ENCODE measurements around the gene SYNE1. TPM values are rescaled to one million over a fixed set of nuclear protein-coding genes. Genes with fewer than 3 reads are reported as not detected.
"Not testable (repeated sequence)": the region's sequence is repeated elsewhere in the genome, so short reads cannot be mapped to it uniquely, and the experiment has no call there.

SYNE1 gene
- total and polyA plus RNA-seq, 10 donors, result 27.8 to 336 (median 247) TPM

DNA sequence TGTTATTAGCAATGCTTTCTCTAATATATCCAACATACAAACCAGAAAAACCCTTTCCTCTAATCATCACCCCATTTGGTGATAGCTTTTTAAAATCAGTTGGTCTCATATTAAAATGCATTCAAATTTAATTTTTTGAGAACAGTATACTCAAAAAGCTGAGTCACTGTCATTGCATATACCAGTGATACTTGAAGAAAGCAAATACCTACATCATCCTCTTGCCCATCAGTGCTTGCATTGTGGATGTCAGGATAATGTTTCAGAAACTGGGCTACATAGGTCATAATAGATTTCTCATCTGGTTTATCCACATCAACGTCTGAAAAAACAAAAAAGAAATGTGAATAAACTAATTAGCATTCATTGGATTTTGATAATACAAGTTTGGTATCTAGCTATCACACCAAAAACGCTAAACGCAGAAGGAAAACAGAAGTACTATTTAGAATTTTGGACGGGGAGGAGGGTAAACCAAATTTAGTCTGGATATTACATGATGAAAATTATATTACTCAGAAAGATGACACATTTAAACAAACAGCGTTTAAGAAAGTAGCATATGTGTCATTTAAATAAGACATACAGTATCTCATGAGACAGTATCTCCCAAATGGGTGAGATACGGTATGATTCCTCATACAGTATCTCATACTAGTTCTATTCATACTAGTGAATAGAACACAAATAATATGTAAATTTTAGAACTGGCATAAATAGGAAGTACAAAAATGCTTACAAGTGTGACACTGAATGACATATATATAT is 134.6 kb downstream of the SYNE1 start:
- Histone ChIP-seq H3K4me3 (no peak overlapping the region), H3K4me1 (no peaks in the 10 kb centered on the region), H3K27me3 (replicated peaks in 1 of 7) (no peaks in the 10 kb centered on the region), H3K9me3 (no peaks in the 10 kb centered on the region), H3K36me3 (peaks cover 0 to 46% (median 0%) of the 10 kb centered on the region in 6 donors), H3K27ac (no peak overlapping the region)
- intact Hi-C loops (cut with DNase I; ENCODE audit: low total_unique reads), result no loop called here
- WGBS, 5 donors, result 65 to 89% (median 85%) methylated on average over 6 of the region's 6 CpGs
- no peak for DNase-seq
- TF ChIP-seq POLR2AphosphoS5 (IDR thresholded peaks at IDR 0.05) (no peak), POLR2A (IDR thresholded peaks at IDR 0.05) (no peak)
- TF ChIP-seq, protein P1, sequence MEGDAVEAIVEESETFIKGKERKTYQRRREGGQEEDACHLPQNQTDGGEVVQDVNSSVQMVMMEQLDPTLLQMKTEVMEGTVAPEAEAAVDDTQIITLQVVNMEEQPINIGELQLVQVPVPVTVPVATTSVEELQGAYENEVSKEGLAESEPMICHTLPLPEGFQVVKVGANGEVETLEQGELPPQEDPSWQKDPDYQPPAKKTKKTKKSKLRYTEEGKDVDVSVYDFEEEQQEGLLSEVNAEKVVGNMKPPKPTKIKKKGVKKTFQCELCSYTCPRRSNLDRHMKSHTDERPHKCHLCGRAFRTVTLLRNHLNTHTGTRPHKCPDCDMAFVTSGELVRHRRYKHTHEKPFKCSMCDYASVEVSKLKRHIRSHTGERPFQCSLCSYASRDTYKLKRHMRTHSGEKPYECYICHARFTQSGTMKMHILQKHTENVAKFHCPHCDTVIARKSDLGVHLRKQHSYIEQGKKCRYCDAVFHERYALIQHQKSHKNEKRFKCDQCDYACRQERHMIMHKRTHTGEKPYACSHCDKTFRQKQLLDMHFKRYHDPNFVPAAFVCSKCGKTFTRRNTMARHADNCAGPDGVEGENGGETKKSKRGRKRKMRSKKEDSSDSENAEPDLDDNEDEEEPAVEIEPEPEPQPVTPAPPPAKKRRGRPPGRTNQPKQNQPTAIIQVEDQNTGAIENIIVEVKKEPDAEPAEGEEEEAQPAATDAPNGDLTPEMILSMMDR (IDR thresholded peaks at IDR 0.05 in 8 of 11, conservative IDR thresholded peaks at IDR 0.05 in 3 of 11), result no peak

- WGBS, 5 donors, result 93 to 96% (median 95%) methylated on average over 2 of the region's 2 CpGs
- no peak overlapping the region for H3K4me3 ChIP-seq
- H3K27ac ChIP-seq, result no peak overlapping the region
- peaks cover 0 to 41% (median 0%) of the 10 kb centered on the region in 6 donors for H3K36me3 ChIP-seq
- H3K27me3 ChIP-seq (replicated peaks in 1 of 7), result no peaks in the 10 kb centered on the region
- no peaks in the 10 kb centered on the region for H3K4me1 ChIP-seq
- H3K9me3 ChIP-seq, result no peaks in the 10 kb centered on the region
- TF ChIP-seq POLR2AphosphoS5 (IDR thresholded peaks at IDR 0.05) (no peak), POLR2A (IDR thresholded peaks at IDR 0.05) (no peak)
- TF ChIP-seq, protein P1 (IDR thresholded peaks at IDR 0.05 in 8 of 11, conservative IDR thresholded peaks at IDR 0.05 in 3 of 11), result no peak
- intact Hi-C loops (cut with DNase I; ENCODE audit: low total_unique reads), result no loop called here
- DNase-seq, result no peak
Measured at GRCh38 chr6:152499931-152500330, 137.2 kb downstream of the SYNE1 start.

DNA sequence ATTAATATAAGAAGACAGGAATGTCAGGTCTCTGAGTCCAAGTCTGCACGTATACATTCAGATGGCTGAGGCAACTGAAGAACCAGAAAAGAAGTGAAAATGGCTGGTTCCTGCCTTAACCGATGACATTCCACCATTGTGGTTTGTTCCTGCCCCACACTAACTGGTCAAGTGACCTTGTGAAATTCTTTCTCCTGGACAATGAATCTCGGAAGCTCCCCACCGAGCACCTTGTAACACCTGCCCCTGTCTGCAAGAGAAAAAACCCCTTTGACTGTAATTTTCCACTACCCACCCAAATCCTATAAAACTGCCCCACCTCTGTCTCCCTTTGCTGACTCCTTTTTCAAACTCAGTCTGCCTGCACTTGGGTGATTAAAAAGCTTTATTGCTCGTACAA is 140.4 kb downstream of the SYNE1 start:
- no peak overlapping the region for H3K4me3 ChIP-seq
- TF ChIP-seq POLR2AphosphoS5 (IDR thresholded peaks at IDR 0.05), result no peak
- TF ChIP-seq POLR2A (IDR thresholded peaks at IDR 0.05), result no peak
- TF ChIP-seq, protein P1 (IDR thresholded peaks at IDR 0.05 in 8 of 11, conservative IDR thresholded peaks at IDR 0.05 in 3 of 11), result no peak
- no peaks in the 10 kb centered on the region for H3K9me3 ChIP-seq
- H3K27me3 ChIP-seq (replicated peaks in 1 of 7), result no peaks in the 10 kb centered on the region
- H3K27ac ChIP-seq, result no peak overlapping the region
- DNase-seq, result no peak
- 87 to 95% (median 90%) methylated on average over 5 of the region's 5 CpGs for whole genome bisulfite sequencing, 5 donors
- H3K36me3 ChIP-seq, result peaks cover 0 to 23% (median 0%) of the 10 kb centered on the region in 6 donors
- H3K4me1 ChIP-seq, result no peaks in the 10 kb centered on the region
- intact Hi-C loops (cut with DNase I; ENCODE audit: low total_unique reads), result no loop called here

- H3K9me3 ChIP-seq; H3K27ac ChIP-seq; DNase-seq; H3K27me3 ChIP-seq (replicated peaks in 1 of 7); H3K4me3 ChIP-seq; H3K4me1 ChIP-seq; intact Hi-C loops (cut with DNase I; ENCODE audit: low total_unique reads): not testable (repeated sequence)
- WGBS, 5 donors, result 92 to 97% (median 95%) methylated on average over 6 of the region's 6 CpGs
- peaks cover 0 to 14% (median 0%) of the 10 kb centered on the region in 6 donors for H3K36me3 ChIP-seq
Measured at GRCh38 chr6:152495456-152495855, 141.7 kb downstream of the SYNE1 start.

- DNase-seq; H3K4me3 ChIP-seq; H3K9me3 ChIP-seq; H3K4me1 ChIP-seq; intact Hi-C loops (cut with DNase I; ENCODE audit: low total_unique reads); H3K27me3 ChIP-seq (replicated peaks in 1 of 7); H3K27ac ChIP-seq: not testable (repeated sequence)
- H3K36me3 ChIP-seq, result peaks cover 0 to 22% (median 0%) of the 10 kb centered on the region in 6 donors
- 93 to 100% (median 95%) methylated on average over 3 of the region's 3 CpGs for WGBS, 5 donors
Measured at GRCh38 chr6:152492281-152492680, 144.9 kb downstream of the SYNE1 start.

- intact Hi-C loops (cut with DNase I; ENCODE audit: low total_unique reads); H3K4me1 ChIP-seq; H3K27ac ChIP-seq; H3K4me3 ChIP-seq; H3K9me3 ChIP-seq; DNase-seq; H3K27me3 ChIP-seq (replicated peaks in 1 of 7): not testable (repeated sequence)
- H3K36me3 ChIP-seq, result peaks cover 0 to 26% (median 0%) of the 10 kb centered on the region in 6 donors
- WGBS, 5 donors, result 87 to 95% (median 90%) methylated on average over 2 of the region's 2 CpGs
Measured at GRCh38 chr6:152491501-152491900, 145.7 kb downstream of the SYNE1 start.

DNA sequence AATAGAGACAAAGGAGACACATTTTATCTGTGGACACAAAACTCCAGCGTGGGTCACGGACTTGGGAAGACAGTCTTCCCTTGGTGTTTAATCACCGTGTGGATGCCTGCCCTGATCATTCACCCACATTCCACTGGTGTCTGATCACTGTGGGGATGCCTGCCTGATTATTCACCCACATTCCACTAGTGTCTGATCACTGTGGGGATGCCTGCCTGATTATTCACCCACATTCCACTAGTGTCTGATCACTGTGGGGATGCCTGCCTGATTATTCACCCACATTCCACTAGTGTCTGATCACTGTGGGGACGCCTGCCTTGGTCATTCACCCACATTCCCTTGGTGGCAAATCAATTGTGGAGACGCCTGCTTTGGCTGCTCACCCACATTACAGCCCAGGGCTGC is 146.2 kb downstream of the SYNE1 start:
- peaks cover 0 to 26% (median 0%) of the 10 kb centered on the region in 6 donors for H3K36me3 ChIP-seq
- H3K4me1 ChIP-seq; H3K4me3 ChIP-seq; H3K27ac ChIP-seq; H3K27me3 ChIP-seq (replicated peaks in 1 of 7); H3K9me3 ChIP-seq; DNase-seq; intact Hi-C loops (cut with DNase I; ENCODE audit: low total_unique reads): not testable (repeated sequence)
- WGBS, 5 donors, result 72 to 96% (median 91%) methylated on average over 5 of the region's 5 CpGs
